ENCODE results near the gene CNTLN. TPM values are rescaled to one million over a fixed set of nuclear protein-coding genes. Genes with fewer than 3 reads are reported as not detected.

The CNTLN gene
- total RNA-seq, 1 experiment from 2014 or later, result 15.0 TPM

GRCh38 chr9:17137566-17137965 is 2.7 kb downstream of the CNTLN start:
- Histone ChIP-seq H3K27me3 (ENCODE audit: insufficient read depth, low read length) (peaks cover 4% of the 10 kb centered on the region; the same call in 1 of the 2 replicates), H2BK20ac (ENCODE audit: low read depth, low read length, poor library complexity, severe bottlenecking) (no peak overlapping the region), H3K23ac (ENCODE audit: insufficient read length, low read depth, low read length) (no peak overlapping the region), H3T11ph (ENCODE audit: low read length) (no peak overlapping the region), H3K79me2 (ENCODE audit: insufficient read depth, low read length) (no peaks in the 10 kb centered on the region; the same call in 1 of the 2 replicates), H4K91ac (ENCODE audit: insufficient read length, low read depth, low read length) (no peak overlapping the region), H2BK5ac (ENCODE audit: insufficient read length, low read length) (no peak overlapping the region), H2BK12ac (ENCODE audit: insufficient read length, low read depth, low read length) (no peak overlapping the region), H3K9me3 (ENCODE audit: control insufficient read depth, low read depth, low read length) (no peaks in the 10 kb centered on the region), H3K79me1 (ENCODE audit: insufficient read depth, low read depth, low read length, poor library complexity, severe bottlenecking) (no peaks in the 10 kb centered on the region), H3K4me1 (ENCODE audit: insufficient read depth, low read length) (peaks cover 3% of the 10 kb centered on the region; the same call in 1 of the 2 replicates), H3K23me2 (ENCODE audit: insufficient read length, low read depth, low read length, poor library complexity, severe bottlenecking) (peaks cover 7% of the 10 kb centered on the region), H3K27ac (ENCODE audit: insufficient read length, low read depth, low read length) (no peak overlapping the region), H3K56ac (ENCODE audit: insufficient read length, low read depth, low read length) (no peak overlapping the region), H4K5ac (ENCODE audit: insufficient read length, low read depth, low read length) (no peak overlapping the region), H3K14ac (ENCODE audit: insufficient read depth, low read length) (no peak overlapping the region), H2AK5ac (ENCODE audit: insufficient read length, low read length) (no peak overlapping the region), H3K18ac (ENCODE audit: insufficient read length, low read depth, low read length) (no peak overlapping the region), H4K8ac (replicated peaks; ENCODE audit: insufficient read length, low read depth, low read length) (no peak overlapping the region), H3K9ac (ENCODE audit: extremely low read depth, insufficient read length, low read length) (no peak overlapping the region), H3K4ac (ENCODE audit: low read depth, low read length) (no peak overlapping the region), H3K4me2 (ENCODE audit: insufficient read depth, insufficient read length, low read length) (no peak overlapping the region), H2AFZ (ENCODE audit: low read length) (no peak overlapping the region), H2BK120ac (ENCODE audit: low read depth, low read length, poor library complexity, severe bottlenecking) (no peak overlapping the region), H4K20me1 (ENCODE audit: control insufficient read depth, insufficient read depth, insufficient read length) (no peaks in the 10 kb centered on the region), H2BK15ac (ENCODE audit: low read depth, low read length) (no peak overlapping the region)
- peaks cover 14 to 17% of the 10 kb centered on the region in 2 experiments for H3K4me1 Mint-ChIP-seq
- H3K9me3 Mint-ChIP-seq, result no peaks in the 10 kb centered on the region; a peak in 2 of 5 replicates
- H3K27me3 Mint-ChIP-seq (ENCODE audit: low read depth), result peaks cover 11% of the 10 kb centered on the region
- no peak for TF ChIP-seq CTCF (conservative IDR thresholded peaks at IDR 0.05)
- no peak overlapping the region for H3K4me3 Mint-ChIP-seq
- peaks cover 3 to 10% (median 4%) of the 10 kb centered on the region in 3 experiments; a peak in 4 of 7 replicates for H3K36me3 Mint-ChIP-seq (ENCODE audit: insufficient read depth in 1 of 3, low read depth in 3 of 3)
- no peak overlapping the region for H3K27ac Mint-ChIP-seq
- no peak for DNase-seq
